Mesenchymal stem cell (in vitro differentiated cells and primary cell): ENCODE measurements around the gene ANKEF1.

Experiments
- DNase-seq: peaks from one replicate; pipeline ENCODE4 v3.0.0-alpha.2; 2013
- H2AFZ ChIP-seq: one replicate; pipeline ENCODE4 v1.6.1; 2013; ENCODE audit warnings: low read depth, mild to moderate bottlenecking, control low read depth, inconsistent platforms, low read length, moderate library complexity
- H2AK5ac ChIP-seq: 2 replicates; pipeline ENCODE4 v1.6.1; 2013; ENCODE audit warnings: low read length, moderate library complexity, mild to moderate bottlenecking, inconsistent platforms; ENCODE audit not compliant: severe bottlenecking
- H2BK120ac ChIP-seq: one replicate; pipeline ENCODE4 v1.6.1; 2013; ENCODE audit warnings: low read depth, mild to moderate bottlenecking, inconsistent platforms, low read length, moderate library complexity
- H2BK12ac ChIP-seq, 2 experiments: one replicate each; pipeline ENCODE4 v1.6.1; 2013; ENCODE audit warnings: inconsistent platforms in 2 of 2, low read length in 2 of 2, mild to moderate bottlenecking in 2 of 2, moderate library complexity in 2 of 2, control low read depth in 1 of 2
- H2BK15ac ChIP-seq: one replicate; pipeline ENCODE4 v1.6.1; 2013; ENCODE audit warnings: mild to moderate bottlenecking, low read depth, inconsistent platforms; ENCODE audit not compliant: poor library complexity, severe bottlenecking
- H2BK5ac ChIP-seq: 2 replicates; pipeline ENCODE4 v1.6.1; 2013; ENCODE audit warnings: low read depth, mild to moderate bottlenecking, low read length, control low read depth, inconsistent platforms; ENCODE audit not compliant: poor library complexity, severe bottlenecking
- H3K14ac ChIP-seq, 2 experiments: one replicate each; pipeline ENCODE4 v1.6.1; 2013; ENCODE audit warnings: inconsistent platforms in 2 of 2, low read length in 2 of 2, control low read depth in 1 of 2, mild to moderate bottlenecking in 1 of 2, moderate library complexity in 1 of 2
- H3K18ac ChIP-seq, 2 experiments: one replicate each; pipeline ENCODE4 v1.6.1; 2013; ENCODE audit warnings: inconsistent platforms in 2 of 2, low read length in 2 of 2, control low read depth in 1 of 2, low read depth in 1 of 2, mild to moderate bottlenecking in 1 of 2
- H3K23ac ChIP-seq, 2 experiments: one replicate each; pipeline ENCODE4 v1.6.1; 2013; ENCODE audit warnings: inconsistent platforms in 2 of 2, low read length in 2 of 2, mild to moderate bottlenecking in 2 of 2, moderate library complexity in 2 of 2, control low read depth in 1 of 2
- H3K27ac ChIP-seq: 2 replicates; pipeline ENCODE4 v1.5.1; 2013; ENCODE audit warnings: mild to moderate bottlenecking, moderate library complexity, low read length, control low read depth, inconsistent platforms; ENCODE audit not compliant: poor library complexity, severe bottlenecking
- H3K27me3 ChIP-seq, 2 experiments: 2 replicates each; pipeline versions ENCODE4 v1.6.1 to v1.7.0; 2013; ENCODE audit warnings: low read length in 2 of 2, mild to moderate bottlenecking in 2 of 2, moderate library complexity in 2 of 2, control low read depth in 1 of 2, inconsistent platforms in 1 of 2; ENCODE audit not compliant: control insufficient read depth in 1 of 2, insufficient read depth in 1 of 2
- H3K36me3 ChIP-seq, 2 experiments: 2 replicates each; pipeline versions ENCODE4 v1.6.1 to v1.7.0; 2013; ENCODE audit warnings: low read length in 2 of 2, control low read depth in 1 of 2, inconsistent platforms in 1 of 2, low read depth in 1 of 2, mild to moderate bottlenecking in 1 of 2; ENCODE audit not compliant: insufficient read depth in 2 of 2, control insufficient read depth in 1 of 2
- H3K4ac ChIP-seq, 2 experiments: one replicate each; pipeline ENCODE4 v1.6.1; 2013; ENCODE audit warnings: inconsistent platforms in 2 of 2, low read length in 2 of 2, mild to moderate bottlenecking in 2 of 2, moderate library complexity in 2 of 2, control low read depth in 1 of 2, low read depth in 1 of 2
- H3K4me1 ChIP-seq: 2 replicates; pipeline ENCODE4 v1.6.1; 2013; ENCODE audit warnings: low read depth, low read length, control low read depth; ENCODE audit not compliant: control insufficient read depth, insufficient read depth
- H3K4me2 ChIP-seq: 2 replicates; pipeline ENCODE4 v1.6.1; 2013; ENCODE audit warnings: low read length, mild to moderate bottlenecking, inconsistent platforms; ENCODE audit not compliant: poor library complexity, severe bottlenecking
- H3K4me3 ChIP-seq, 2 experiments: 2 replicates each; pipeline versions ENCODE4 v1.5.1 to v1.7.0; 2013; ENCODE audit warnings: low read length in 2 of 2, mild to moderate bottlenecking in 2 of 2, control low read depth in 1 of 2, low read depth in 1 of 2; ENCODE audit not compliant: insufficient read depth in 1 of 2
- H3K79me1 ChIP-seq: replicated peaks from 2 replicates; pipeline ENCODE4 v1.6.1; 2013; ENCODE audit warnings: mild to moderate bottlenecking, control low read depth, low read length, inconsistent platforms; ENCODE audit not compliant: poor library complexity, severe bottlenecking
- H3K9ac ChIP-seq: 2 replicates; pipeline ENCODE4 v1.7.0; 2013; ENCODE audit warnings: mild to moderate bottlenecking, low read length, moderate library complexity
- H3K9me3 ChIP-seq: 2 replicates; pipeline ENCODE4 v1.7.0; 2013; ENCODE audit warnings: mild to moderate bottlenecking, low read length; ENCODE audit not compliant: control insufficient read depth
- H4K8ac ChIP-seq: one replicate; pipeline ENCODE4 v1.6.1; 2013; ENCODE audit warnings: inconsistent platforms, mild to moderate bottlenecking, low read length, moderate library complexity
- H4K91ac ChIP-seq: one replicate; pipeline ENCODE4 v1.6.1; 2013; ENCODE audit warnings: mild to moderate bottlenecking, low read length, inconsistent platforms
- WGBS: methylation state at CpG from one replicate; pipeline ENCODE4 v1.1.7; 2013; ENCODE audit warnings: mixed read lengths; 5-methylcytosine and 5-hydroxymethylcytosine counted together

ANKEF1 gene

GRCh38 chr20:10075606-10076005 lies 40.8 kb downstream of the ANKEF1 start:
- no peak overlapping the region for H2BK5ac ChIP-seq
- no peak overlapping the region for H3K4ac ChIP-seq
- H2AFZ ChIP-seq, result no peak overlapping the region
- no peaks in the 10 kb centered on the region for H3K4me1 ChIP-seq
- no peak overlapping the region for H2BK15ac ChIP-seq
- H3K27ac ChIP-seq, result no peak overlapping the region
- no peaks in the 10 kb centered on the region for H3K36me3 ChIP-seq
- H3K79me1 ChIP-seq, result no peaks in the 10 kb centered on the region
- H3K9ac ChIP-seq, result no peak overlapping the region
- H3K14ac ChIP-seq, result peak overlapping the region in 1 of 2 experiments; percentile 21
- no peak overlapping the region for H3K4me3 ChIP-seq
- H3K4me2 ChIP-seq, result no peak overlapping the region
- peak; percentile 8 for DNase-seq
- no peak overlapping the region for H4K91ac ChIP-seq
- WGBS, result 52% methylated on average over 2 of the region's 2 CpGs
- no peak overlapping the region for H2AK5ac ChIP-seq
- no peak overlapping the region for H4K8ac ChIP-seq
- H2BK12ac ChIP-seq, result no peak overlapping the region
- no peak overlapping the region for H3K18ac ChIP-seq
- no peak overlapping the region for H2BK120ac ChIP-seq
- no peaks in the 10 kb centered on the region for H3K27me3 ChIP-seq
- no peak overlapping the region for H3K23ac ChIP-seq
- no peaks in the 10 kb centered on the region for H3K9me3 ChIP-seq

- Histone ChIP-seq H2BK120ac (no peak overlapping the region), H3K4me1 (no peaks in the 10 kb centered on the region), H4K8ac (no peak overlapping the region), H3K14ac (no peak overlapping the region), H3K27me3 (no peaks in the 10 kb centered on the region), H3K4ac (no peak overlapping the region), H3K18ac (no peak overlapping the region), H3K4me3 (no peak overlapping the region), H2AK5ac (no peak overlapping the region), H4K91ac (no peak overlapping the region), H3K9me3 (no peaks in the 10 kb centered on the region), H3K27ac (no peak overlapping the region), H2BK5ac (no peak overlapping the region), H3K23ac (no peak overlapping the region), H2BK15ac (no peak overlapping the region), H2AFZ (no peak overlapping the region), H2BK12ac (no peak overlapping the region), H3K79me1 (no peaks in the 10 kb centered on the region), H3K4me2 (no peak overlapping the region), H3K36me3 (no peaks in the 10 kb centered on the region), H3K9ac (no peak overlapping the region)
- whole genome bisulfite sequencing, result 82% methylated on average over 2 of the region's 5 CpGs
- no peak for DNase-seq
These were observed 41.6 kb downstream of the ANKEF1 start for GRCh38 chr20:10076126-10077080.

- no peak for DNase-seq
- no peak overlapping the region for H2AK5ac ChIP-seq
- no peak overlapping the region for H2AFZ ChIP-seq
- no peak overlapping the region for H3K4me3 ChIP-seq
- no peaks in the 10 kb centered on the region for H3K4me1 ChIP-seq
- no peak overlapping the region for H2BK15ac ChIP-seq
- no peak overlapping the region for H2BK5ac ChIP-seq
- no peak overlapping the region for H2BK12ac ChIP-seq
- no peak overlapping the region for H3K4ac ChIP-seq
- no peak overlapping the region for H2BK120ac ChIP-seq
- H3K36me3 ChIP-seq, result no peaks in the 10 kb centered on the region
- no peaks in the 10 kb centered on the region for H3K27me3 ChIP-seq
- no peaks in the 10 kb centered on the region for H3K9me3 ChIP-seq
- no peak overlapping the region for H3K18ac ChIP-seq
- no peak overlapping the region for H3K27ac ChIP-seq
- no peak overlapping the region for H4K91ac ChIP-seq
- no peak overlapping the region for H3K9ac ChIP-seq
- H3K23ac ChIP-seq, result no peak overlapping the region
- WGBS, result 27% methylated on average over 4 of the region's 4 CpGs
- H3K4me2 ChIP-seq, result no peak overlapping the region
- no peak overlapping the region for H3K14ac ChIP-seq
- H4K8ac ChIP-seq, result no peak overlapping the region
- H3K79me1 ChIP-seq, result no peaks in the 10 kb centered on the region
These were observed 42.3 kb downstream of the ANKEF1 start for GRCh38 chr20:10077081-10077471.

- H3K79me1 ChIP-seq, result no peaks in the 10 kb centered on the region
- H2BK120ac ChIP-seq, result no peak overlapping the region
- no peaks in the 10 kb centered on the region for H3K27me3 ChIP-seq
- H2AFZ ChIP-seq, result no peak overlapping the region
- H3K9me3 ChIP-seq, result no peaks in the 10 kb centered on the region
- 76% methylated on average over 2 of the region's 2 CpGs for WGBS
- no peak overlapping the region for H4K8ac ChIP-seq
- H3K14ac ChIP-seq, result no peak overlapping the region
- no peak overlapping the region for H2AK5ac ChIP-seq
- no peak overlapping the region for H3K9ac ChIP-seq
- H3K4me1 ChIP-seq, result no peaks in the 10 kb centered on the region
- H2BK15ac ChIP-seq, result no peak overlapping the region
- H3K18ac ChIP-seq, result no peak overlapping the region
- H3K4me2 ChIP-seq, result no peak overlapping the region
- H3K4ac ChIP-seq, result no peak overlapping the region
- no peak overlapping the region for H4K91ac ChIP-seq
- H2BK5ac ChIP-seq, result no peak overlapping the region
- no peak overlapping the region for H3K27ac ChIP-seq
- no peak overlapping the region for H3K4me3 ChIP-seq
- no peak overlapping the region for H3K23ac ChIP-seq
- no peaks in the 10 kb centered on the region for H3K36me3 ChIP-seq
- no peak overlapping the region for H2BK12ac ChIP-seq
- DNase-seq, result no peak
These were observed 43.1 kb downstream of the ANKEF1 start for GRCh38 chr20:10077886-10078285.
